Pancreas (tissue), 10 donors: ENCODE measurements around the gene HLA-DMA. TPM values are rescaled to one million over a fixed set of nuclear protein-coding genes. Genes with fewer than 3 reads are reported as not detected.

Experiments
- ATAC-seq, 4 donors: fragments of 200-7000 bp; cut with Tn5 transposase; one replicate each; pipeline versions ENCODE4 v1.8.0 to v1.9.1; 2020; ENCODE audit warnings: mild to moderate bottlenecking in 4 of 4, moderate library complexity in 4 of 4
- DNase-seq, 6 donors: peaks; one replicate each; pipeline ENCODE4 v3.0.0-alpha.2; 2020
- FAIRE-seq: peaks from 2 replicates; lab custom pipeline; 2012; peaks lifted over from hg19 to GRCh38; lab: Jason Lieb, UNC
- H3K27ac ChIP-seq, 4 donors: fragments of 200-600 bp; sonication (generic); 1 replicate in 3 of 4; 2 replicates in 1 of 4; pipeline versions ENCODE4 v1.5.0 to v1.8.0; 2020
- H3K27me3 ChIP-seq, 4 donors: fragments of 200-600 bp; one replicate each; pipeline ENCODE4 v1.8.0; 2021
- H3K36me3 ChIP-seq, 3 donors: fragments of 200-600 bp; sonication (generic) in 1 of 3; one replicate each; pipeline versions ENCODE4 v1.5.0 to v1.8.0; 2020 to 2021
- H3K4me1 ChIP-seq, 3 donors: fragments of 200-600 bp; one replicate each; pipeline ENCODE4 v1.8.0; 2021
- H3K4me3 ChIP-seq, 4 donors: fragments of 200-600 bp; sonication (generic) in 2 of 4; one replicate each; pipeline versions ENCODE4 v1.5.0 to v1.8.0; 2020 to 2021
- H3K9me3 ChIP-seq, 4 donors: fragments of 200-600 bp; one replicate each; pipeline ENCODE4 v1.8.0; 2021
- WGBS, 2 donors: extraction: QIAGEN DNeasy Blood & Tissue Kit; methylation state at CpG; one replicate each; pipeline ENCODE4 v1.1.7; 2013; 5-methylcytosine and 5-hydroxymethylcytosine counted together
- intact Hi-C, 3 donors: fragments of 100-400 bp; cut with DNase I; formaldehyde crosslinking; loops; one replicate each; pipeline versions ENCODE4 v1.11.1 to v1.14.2; 2022
- polyA plus RNA-seq, 2 donors: library from polyadenylated mRNA; stranded (reverse); fragments of 200-250 nt; gene quantifications; one replicate each; pipeline ENCODE4 v1.2.3, GENCODE V29; 2013
- total RNA-seq, 6 donors: library from RNA; stranded (reverse); fragmentation: NEBNext Ultra II Directional in 4 of 6; extraction: Animal tissue kit (Norgen Biotek cat#: 25700) in 4 of 6; gene quantifications; one replicate each; pipeline versions ENCODE4 v1.2.1 to v1.2.4, GENCODE V29; 2021 to 2023
- TF ChIP-seq, protein P1 (sequence below), 4 donors: fragments of 200-600 bp; sonication (generic) in 3 of 4; IDR thresholded peaks; one replicate each; pipeline versions ENCODE4 v1.5.0 to v1.8.0; 2021; ENCODE audit warnings: antibody characterized with exemption in 4 of 4
- donor health status: healthy with polysubstance abuse.
- donor health status: DM: no; HTN: no; CAD: no; lungs with moderate emphysema.
- donor health status: DM: no; HTN: no; CAD: no.
- donor health status: control.
- donor health status: control.
- donor health status: Bipolar disorder and iron deficiency.
- donor health status: DM: yes; HTN: yes; CAD: no.
- donor health status: DM: no; HTN: no; CAD: no.
- donor health status: DM: no; HTN: no; CAD: no.
- donor health status: DM: yes; HTN: yes; CAD: no.

The HLA-DMA gene
- total and polyA plus RNA-seq, 8 donors = 6.8 to 72.9 (median 23.0) TPM

DNA sequence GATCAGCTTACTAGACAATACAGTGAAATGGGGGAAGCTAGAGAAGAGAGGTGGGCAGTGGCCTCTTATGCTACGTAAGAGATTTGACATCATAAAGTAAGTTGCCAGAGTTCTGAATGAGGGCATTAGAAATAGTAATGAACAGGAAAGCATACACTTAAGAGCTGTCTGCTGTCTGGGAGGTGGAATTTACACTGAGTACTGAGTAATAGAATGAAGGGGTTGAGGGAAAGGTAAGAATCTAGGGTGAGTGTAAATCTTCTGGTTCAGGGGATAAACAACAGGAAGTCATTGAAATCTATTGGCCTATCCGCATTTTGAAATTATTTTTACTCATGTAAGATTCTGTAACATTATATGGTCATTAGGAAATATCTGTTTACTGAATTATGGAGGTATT, 47.8 kb downstream of the HLA-DMA start:
- intact Hi-C loops = no loop called here
- FAIRE-seq = no peak
- no peak for ATAC-seq

DNA sequence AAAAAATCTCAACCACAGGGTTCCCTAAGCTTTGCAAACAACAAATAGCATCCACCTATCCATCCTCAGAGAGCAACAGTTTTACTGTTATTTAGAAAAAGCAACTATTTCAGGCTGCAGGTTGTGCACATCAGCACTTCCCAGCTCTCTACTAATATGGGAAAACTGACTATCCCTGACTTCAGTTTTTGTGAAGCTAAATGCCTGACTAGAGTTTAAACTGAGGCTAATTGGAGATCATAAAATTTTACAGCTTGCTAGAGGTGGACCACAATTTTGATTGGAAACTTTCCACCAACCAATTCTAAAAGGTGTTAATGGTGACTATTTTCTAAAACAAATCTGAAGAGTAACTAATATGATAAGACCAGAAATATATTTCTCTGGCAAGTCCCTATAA, 48.9 kb downstream of the HLA-DMA start:
- no peaks in the 10 kb centered on the region for H3K9me3 ChIP-seq
- no peaks in the 10 kb centered on the region for H3K27me3 ChIP-seq
- H3K27ac ChIP-seq = no peak overlapping the region
- FAIRE-seq = no peak
- TF ChIP-seq, protein P1, sequence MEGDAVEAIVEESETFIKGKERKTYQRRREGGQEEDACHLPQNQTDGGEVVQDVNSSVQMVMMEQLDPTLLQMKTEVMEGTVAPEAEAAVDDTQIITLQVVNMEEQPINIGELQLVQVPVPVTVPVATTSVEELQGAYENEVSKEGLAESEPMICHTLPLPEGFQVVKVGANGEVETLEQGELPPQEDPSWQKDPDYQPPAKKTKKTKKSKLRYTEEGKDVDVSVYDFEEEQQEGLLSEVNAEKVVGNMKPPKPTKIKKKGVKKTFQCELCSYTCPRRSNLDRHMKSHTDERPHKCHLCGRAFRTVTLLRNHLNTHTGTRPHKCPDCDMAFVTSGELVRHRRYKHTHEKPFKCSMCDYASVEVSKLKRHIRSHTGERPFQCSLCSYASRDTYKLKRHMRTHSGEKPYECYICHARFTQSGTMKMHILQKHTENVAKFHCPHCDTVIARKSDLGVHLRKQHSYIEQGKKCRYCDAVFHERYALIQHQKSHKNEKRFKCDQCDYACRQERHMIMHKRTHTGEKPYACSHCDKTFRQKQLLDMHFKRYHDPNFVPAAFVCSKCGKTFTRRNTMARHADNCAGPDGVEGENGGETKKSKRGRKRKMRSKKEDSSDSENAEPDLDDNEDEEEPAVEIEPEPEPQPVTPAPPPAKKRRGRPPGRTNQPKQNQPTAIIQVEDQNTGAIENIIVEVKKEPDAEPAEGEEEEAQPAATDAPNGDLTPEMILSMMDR (IDR thresholded peaks at IDR 0.05) = no peak
- H3K36me3 ChIP-seq = no peaks in the 10 kb centered on the region
- ATAC-seq = no peak
- no peak for DNase-seq
- no peak overlapping the region for H3K4me3 ChIP-seq
- intact Hi-C loops = no loop called here
- H3K4me1 ChIP-seq = peaks cover 16 to 34% (median 19%) of the 10 kb centered on the region in 3 donors

More for the DNA sequence above, 47.8 kb downstream of the HLA-DMA start:
- no peaks in the 10 kb centered on the region for H3K27me3 ChIP-seq
- H3K9me3 ChIP-seq = no peaks in the 10 kb centered on the region
- peaks cover 16 to 43% (median 31%) of the 10 kb centered on the region in 3 donors for H3K4me1 ChIP-seq
- TF ChIP-seq, protein P1 (IDR thresholded peaks at IDR 0.05) = no peak
- H3K4me3 ChIP-seq = no peak overlapping the region
- no peaks in the 10 kb centered on the region for H3K36me3 ChIP-seq
- WGBS, 2 donors = 83 to 84% methylated on average over 2 of the region's 2 CpGs
- no peak overlapping the region for H3K27ac ChIP-seq
- DNase-seq = no peak

Other genes starting within 250 kb of the HLA-DMA start
- 1 to 10 TPM in 2 of 6 donors, under 1 TPM in 2, not detected in 2; 0.09 to 6.0 (median 2.3) TPM for gene HLA-DQA2, start 211.7 kb downstream of the HLA-DMA start, total RNA-seq
- under 1 TPM in 1 of 2 donors, not detected in 1; 0.14 TPM for gene HLA-DQA2, start 211.7 kb downstream of the HLA-DMA start, polyA plus RNA-seq
- 1 to 10 TPM in 2 of 6 donors, under 1 TPM in 3, not detected in 1; 0.35 to 3.8 (median 0.47) TPM for gene HLA-DQB2, start 189.6 kb downstream of the HLA-DMA start, total RNA-seq
- not detected for gene HLA-DQB2, start 189.6 kb downstream of the HLA-DMA start, polyA plus RNA-seq
- under 1 TPM in 2 of 6 donors, not detected in 4; 0.21 to 0.87 TPM for gene HLA-DOB, start 136.1 kb downstream of the HLA-DMA start, total RNA-seq
- gene HLA-DOB, start 136.1 kb downstream of the HLA-DMA start, polyA plus RNA-seq = under 1 TPM; 0.38 to 0.53 TPM
- 10 to 100 TPM in 4 of 6 donors, 1 to 10 TPM in 2; 5.0 to 23.1 (median 12.2) TPM for gene TAP2, start 114.4 kb downstream of the HLA-DMA start, total RNA-seq
- gene TAP2, start 114.4 kb downstream of the HLA-DMA start, polyA plus RNA-seq = 10 to 100 TPM in 1 of 2 donors, 1 to 10 TPM in 1; 8.8 to 16.9 TPM
- 10 to 100 TPM in 5 of 6 donors, 1 to 10 TPM in 1; 7.4 to 40.2 (median 11.8) TPM for gene PSMB8, start 109.0 kb downstream of the HLA-DMA start, total RNA-seq
- 10 to 100 TPM; 27.9 to 35.2 TPM for gene PSMB8, start 109.0 kb downstream of the HLA-DMA start, polyA plus RNA-seq
- 10 to 100 TPM in 5 of 6 donors, 1 to 10 TPM in 1; 7.8 to 32.1 (median 11.6) TPM for gene TAP1, start 99.4 kb downstream of the HLA-DMA start, total RNA-seq
- 10 to 100 TPM; 18.8 to 28.5 TPM for gene TAP1, start 99.4 kb downstream of the HLA-DMA start, polyA plus RNA-seq
- gene PSMB9, start 98.9 kb downstream of the HLA-DMA start, total RNA-seq = 10 to 100 TPM in 2 of 6 donors, 1 to 10 TPM in 4; 5.1 to 18.1 (median 5.8) TPM
- gene PSMB9, start 98.9 kb downstream of the HLA-DMA start, polyA plus RNA-seq = 10 to 100 TPM in 1 of 2 donors, 1 to 10 TPM in 1; 8.3 to 13.7 TPM
- 10 to 100 TPM in 2 of 6 donors, 1 to 10 TPM in 4; 1.9 to 42.6 (median 4.3) TPM for gene HLA-DMB, start 12.1 kb downstream of the HLA-DMA start, total RNA-seq
- gene HLA-DMB, start 12.1 kb downstream of the HLA-DMA start, polyA plus RNA-seq = 1 to 10 TPM; 2.7 to 6.2 TPM
- gene BRD2, start 15.5 kb upstream of the HLA-DMA start, total RNA-seq = 10 to 100 TPM; 50.5 to 98.4 (median 80.2) TPM
- gene BRD2, start 15.5 kb upstream of the HLA-DMA start, polyA plus RNA-seq = 100 to 1,000 TPM in 1 of 2 donors, 10 to 100 TPM in 1; 94.3 to 128 TPM
- gene HLA-DOA, start 56.5 kb upstream of the HLA-DMA start, total RNA-seq = 10 to 100 TPM in 1 of 6 donors, 1 to 10 TPM in 3, under 1 TPM in 2; 0.60 to 16.5 (median 2.2) TPM
- under 1 TPM; 0.38 to 0.46 TPM for gene HLA-DOA, start 56.5 kb upstream of the HLA-DMA start, polyA plus RNA-seq
- 100 to 1,000 TPM in 1 of 6 donors, 10 to 100 TPM in 2, 1 to 10 TPM in 3; 8.7 to 162 (median 13.5) TPM for gene HLA-DPA1, start 120.6 kb upstream of the HLA-DMA start, total RNA-seq
- gene HLA-DPA1, start 120.6 kb upstream of the HLA-DMA start, polyA plus RNA-seq = 1 to 10 TPM; 5.5 to 9.1 TPM
- 100 to 1,000 TPM in 1 of 6 donors, 10 to 100 TPM in 5; 11.8 to 156 (median 23.3) TPM for gene HLA-DPB1, start 122.9 kb upstream of the HLA-DMA start, total RNA-seq
- 10 to 100 TPM; 16.7 to 20.8 TPM for gene HLA-DPB1, start 122.9 kb upstream of the HLA-DMA start, polyA plus RNA-seq
- gene COL11A2, start 239.4 kb upstream of the HLA-DMA start, total RNA-seq = under 1 TPM; 0.15 to 0.75 (median 0.36) TPM
- gene COL11A2, start 239.4 kb upstream of the HLA-DMA start, polyA plus RNA-seq = 1 to 10 TPM; 2.9 to 3.1 TPM
- gene RXRB, start 247.6 kb upstream of the HLA-DMA start, total RNA-seq = 10 to 100 TPM; 20.1 to 30.9 (median 21.9) TPM
- 10 to 100 TPM; 48.8 to 68.3 TPM for gene RXRB, start 247.6 kb upstream of the HLA-DMA start, polyA plus RNA-seq
- 10 to 100 TPM; 41.6 to 87.5 (median 64.5) TPM for gene SLC39A7, start 247.8 kb upstream of the HLA-DMA start, total RNA-seq
- 100 to 1,000 TPM in 1 of 2 donors, 10 to 100 TPM in 1; 53.9 to 111 TPM for gene SLC39A7, start 247.8 kb upstream of the HLA-DMA start, polyA plus RNA-seq